Mesendoderm (in vitro differentiated cells): ENCODE measurements around the gene SRR.
"Not testable (repeated sequence)": the region's sequence is repeated elsewhere in the genome, so short reads cannot be mapped to it uniquely, and the experiment has no call there.

Experiments used
- DNase-seq: peaks from one replicate; pipeline ENCODE4 v3.0.0; 2013
- H2AK5ac ChIP-seq: 2 replicates; pipeline ENCODE4 v1.6.1; 2013; ENCODE audit warnings: low read length, inconsistent platforms
- H2BK120ac ChIP-seq: 2 replicates; pipeline ENCODE4 v1.6.1; 2013; ENCODE audit warnings: low read depth, mild to moderate bottlenecking, low read length, moderate library complexity, mixed read lengths
- H2BK15ac ChIP-seq: replicated peaks from 2 replicates; pipeline ENCODE4 v1.6.1; 2013; ENCODE audit warnings: low read depth, mild to moderate bottlenecking, moderate library complexity
- H2BK5ac ChIP-seq: 2 replicates; pipeline ENCODE4 v1.6.1; 2013; ENCODE audit warnings: low read length, inconsistent platforms
- H3K18ac ChIP-seq: 2 replicates; pipeline ENCODE4 v1.6.1; 2013; ENCODE audit warnings: mild to moderate bottlenecking, low read length, mixed read lengths
- H3K23ac ChIP-seq: one replicate; pipeline ENCODE4 v1.6.1; 2013; ENCODE audit warnings: low read length
- H3K27ac ChIP-seq: 2 replicates; pipeline ENCODE4 v1.5.1; 2013; ENCODE audit warnings: low read depth, mild to moderate bottlenecking, inconsistent platforms, low read length, moderate library complexity
- H3K27me3 ChIP-seq: 2 replicates; pipeline ENCODE4 v1.6.1; 2013; ENCODE audit warnings: low read length, control low read depth, mild to moderate bottlenecking, inconsistent platforms; ENCODE audit not compliant: insufficient read depth, poor library complexity
- H3K36me3 ChIP-seq: 2 replicates; pipeline ENCODE4 v1.6.1; 2013; ENCODE audit warnings: low read length, inconsistent platforms; ENCODE audit not compliant: control insufficient read depth, insufficient read depth
- H3K4ac ChIP-seq: one replicate; pipeline ENCODE4 v1.6.1; 2013; ENCODE audit warnings: low read depth, mild to moderate bottlenecking, low read length, moderate library complexity
- H3K4me1 ChIP-seq: 2 replicates; pipeline ENCODE4 v1.6.1; 2013; ENCODE audit warnings: low read depth, low read length, inconsistent platforms; ENCODE audit not compliant: control insufficient read depth
- H3K4me2 ChIP-seq: 2 replicates; pipeline ENCODE4 v1.6.1; 2013; ENCODE audit warnings: low read length
- H3K4me3 ChIP-seq: 2 replicates; pipeline ENCODE4 v1.5.1; 2013; ENCODE audit warnings: mild to moderate bottlenecking, low read length
- H3K56ac ChIP-seq: one replicate; pipeline ENCODE4 v1.6.1; 2013; ENCODE audit warnings: low read length
- H3K79me1 ChIP-seq: 2 replicates; pipeline ENCODE4 v1.6.1; 2013; ENCODE audit warnings: low read length, inconsistent platforms
- H3K79me2 ChIP-seq: 2 replicates; pipeline ENCODE4 v1.6.1; 2013; ENCODE audit warnings: mild to moderate bottlenecking, low read length; ENCODE audit not compliant: control insufficient read depth, insufficient read depth
- H3K9ac ChIP-seq: 2 replicates; pipeline ENCODE4 v1.6.1; 2013; ENCODE audit warnings: low read length, inconsistent platforms
- H4K5ac ChIP-seq: one replicate; pipeline ENCODE4 v1.6.1; 2013; ENCODE audit warnings: low read length
- H4K8ac ChIP-seq: one replicate; pipeline ENCODE4 v1.6.1; 2013; ENCODE audit warnings: low read depth, mild to moderate bottlenecking, control low read depth, low read length, moderate library complexity
- WGBS: extraction: QIAGEN DNeasy Blood & Tissue Kit; methylation state at CpG from one replicate; pipeline ENCODE4 v1.1.7; 2013; ENCODE audit warnings: low lambda C conversion rate, missing lambda C conversion rate; ENCODE audit not compliant: insufficient coverage; ENCODE audit errors: extremely low coverage; 5-methylcytosine and 5-hydroxymethylcytosine counted together

SRR gene

DNA sequence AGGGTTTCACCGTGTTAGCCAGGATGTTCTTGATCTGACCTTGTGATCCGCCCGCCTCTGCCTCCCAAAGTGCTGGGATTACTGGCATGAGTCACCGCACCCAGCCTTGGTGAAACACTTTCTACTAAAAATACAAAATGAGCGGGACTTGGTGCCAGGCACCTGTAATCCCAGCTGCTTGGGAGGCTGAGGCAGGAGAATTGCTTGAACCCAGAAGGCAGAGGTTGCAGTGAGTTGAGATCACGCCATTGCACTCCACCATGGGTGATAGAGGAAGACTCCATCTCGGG is 13.1 kb downstream of the SRR start:
- not testable (repeated sequence) for DNase-seq, H3K27me3 ChIP-seq, H3K23ac ChIP-seq, H2BK15ac ChIP-seq, H3K79me2 ChIP-seq, H2BK120ac ChIP-seq, H2AK5ac ChIP-seq, H3K4me3 ChIP-seq, H3K4me2 ChIP-seq, H4K5ac ChIP-seq, H3K9ac ChIP-seq, H3K4me1 ChIP-seq, H3K27ac ChIP-seq, H3K36me3 ChIP-seq, H3K18ac ChIP-seq, H3K79me1 ChIP-seq, H4K8ac ChIP-seq, H2BK5ac ChIP-seq, H3K4ac ChIP-seq, H3K56ac ChIP-seq
- no CpG with 5 or more reads among the region's 7 CpGs for WGBS

GRCh38 chr17:2317796-2318195 is 14.0 kb downstream of the SRR start:
- Histone ChIP-seq H3K36me3 (peaks cover 2% of the 10 kb centered on the region), H2BK120ac (no peak overlapping the region), H2BK5ac (no peak overlapping the region), H3K27ac (no peak overlapping the region), H3K18ac (no peak overlapping the region), H3K79me1 (no peaks in the 10 kb centered on the region), H3K4me3 (no peak overlapping the region), H3K79me2 (no peaks in the 10 kb centered on the region), H3K4ac (no peak overlapping the region), H3K4me1 (no peaks in the 10 kb centered on the region), H3K23ac (no peak overlapping the region), H3K27me3 (no peaks in the 10 kb centered on the region), H3K56ac (no peak overlapping the region), H4K8ac (peak overlapping the region; percentile 28), H4K5ac (no peak overlapping the region), H3K9ac (no peak overlapping the region), H3K4me2 (no peak overlapping the region), H2AK5ac (no peak overlapping the region), H2BK15ac (no peak overlapping the region)
- WGBS: no CpG with 5 or more reads among the region's 3 CpGs
- no peak for DNase-seq

DNA sequence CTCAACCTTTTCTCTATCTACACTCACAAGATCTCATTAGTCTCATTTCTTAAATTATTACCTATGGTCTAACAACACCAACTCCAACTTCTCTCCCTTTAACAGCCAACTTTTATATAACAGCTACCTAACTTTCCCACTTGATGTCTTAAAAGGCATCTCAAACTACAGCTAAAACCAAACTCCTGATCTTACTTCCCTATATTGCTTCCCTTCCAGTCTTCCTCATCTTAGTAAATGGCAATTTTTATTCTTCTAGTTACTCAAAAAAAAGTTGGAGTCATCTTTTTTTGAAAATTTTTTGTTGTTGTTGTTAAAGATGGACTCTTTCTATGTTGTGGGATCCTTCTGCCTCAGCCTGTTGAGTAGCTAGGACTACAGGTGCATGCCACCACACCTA is 15.3 kb downstream of the SRR start:
- no peak overlapping the region for H3K4me2 ChIP-seq
- no peak overlapping the region for H2BK15ac ChIP-seq
- peaks cover 9% of the 10 kb centered on the region for H3K36me3 ChIP-seq

GRCh38 chr17:2321399-2321798 is 17.6 kb downstream of the SRR start:
- no peak overlapping the region for H2BK15ac ChIP-seq
- H3K79me1 ChIP-seq: no peaks in the 10 kb centered on the region
- H3K4me2 ChIP-seq: no peak overlapping the region
- no peak overlapping the region for H2AK5ac ChIP-seq
- no CpG with 5 or more reads among the region's 1 CpG for WGBS
- H3K4ac ChIP-seq: no peak overlapping the region
- no peak overlapping the region for H2BK5ac ChIP-seq
- peaks cover 22% of the 10 kb centered on the region for H3K36me3 ChIP-seq
- no peak overlapping the region for H3K56ac ChIP-seq
- H3K27ac ChIP-seq: no peak overlapping the region
- no peak overlapping the region for H4K5ac ChIP-seq
- no peaks in the 10 kb centered on the region for H3K4me1 ChIP-seq
- H4K8ac ChIP-seq: no peak overlapping the region
- no peak overlapping the region for H3K9ac ChIP-seq
- no peaks in the 10 kb centered on the region for H3K27me3 ChIP-seq
- H3K4me3 ChIP-seq: no peak overlapping the region
- H3K79me2 ChIP-seq: no peaks in the 10 kb centered on the region
- H3K23ac ChIP-seq: no peak overlapping the region
- no peak overlapping the region for H2BK120ac ChIP-seq
- DNase-seq: no peak
- H3K18ac ChIP-seq: no peak overlapping the region

More for the DNA sequence above, 15.3 kb downstream of the SRR start:
- Histone ChIP-seq H3K9ac (no peak overlapping the region), H4K5ac (no peak overlapping the region), H2BK5ac (no peak overlapping the region), H3K27me3 (no peaks in the 10 kb centered on the region), H2AK5ac (no peak overlapping the region), H3K4me1 (no peaks in the 10 kb centered on the region), H3K4ac (no peak overlapping the region), H3K27ac (no peak overlapping the region), H3K79me1 (no peaks in the 10 kb centered on the region), H4K8ac (no peak overlapping the region), H2BK120ac (no peak overlapping the region), H3K23ac (no peak overlapping the region), H3K56ac (no peak overlapping the region), H3K79me2 (no peaks in the 10 kb centered on the region), H3K18ac (no peak overlapping the region), H3K4me3 (no peak overlapping the region)
- DNase-seq: no peak

DNA sequence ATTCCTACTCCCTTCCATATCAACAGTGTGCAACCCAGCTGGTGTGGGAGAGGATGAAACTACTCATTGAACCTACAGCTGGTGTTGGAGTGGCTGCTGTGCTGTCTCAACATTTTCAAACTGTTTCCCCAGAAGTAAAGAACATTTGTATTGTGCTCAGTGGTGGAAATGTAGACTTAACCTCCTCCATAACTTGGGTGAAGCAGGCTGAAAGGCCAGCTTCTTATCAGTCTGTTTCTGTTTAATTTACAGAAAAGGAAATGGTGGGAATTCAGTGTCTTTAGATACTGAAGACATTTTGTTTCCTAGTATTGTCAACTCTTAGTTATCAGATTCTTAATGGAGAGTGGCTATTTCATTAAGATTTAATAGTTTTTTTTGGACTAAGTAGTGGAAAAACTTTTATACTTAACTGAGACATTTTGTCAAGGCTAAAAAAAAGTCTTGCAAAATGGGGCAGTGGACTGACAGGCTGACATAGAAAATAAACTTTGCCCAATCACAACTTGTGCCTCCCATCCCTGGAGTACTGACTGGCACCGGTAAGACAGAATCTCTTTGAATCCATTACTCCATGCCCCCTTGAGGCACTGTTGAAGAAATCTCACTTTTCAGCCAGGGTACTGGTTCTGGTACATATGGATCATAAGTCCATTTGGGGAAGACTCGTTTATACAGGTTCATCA is 20.0 kb downstream of the SRR start:
- H2BK5ac ChIP-seq: no peak overlapping the region
- H3K4me3 ChIP-seq: no peak overlapping the region
- H4K8ac ChIP-seq: no peak overlapping the region
- no peak overlapping the region for H3K27ac ChIP-seq
- no peak overlapping the region for H3K56ac ChIP-seq
- H4K5ac ChIP-seq: no peak overlapping the region
- no peak overlapping the region for H3K4me2 ChIP-seq
- no peak overlapping the region for H3K18ac ChIP-seq
- H3K4me1 ChIP-seq: no peaks in the 10 kb centered on the region
- no peak overlapping the region for H3K9ac ChIP-seq
- H2BK120ac ChIP-seq: no peak overlapping the region
- no peaks in the 10 kb centered on the region for H3K79me2 ChIP-seq
- H2BK15ac ChIP-seq: no peak overlapping the region
- H3K4ac ChIP-seq: no peak overlapping the region
- H2AK5ac ChIP-seq: no peak overlapping the region
- DNase-seq: no peak
- H3K79me1 ChIP-seq: no peaks in the 10 kb centered on the region
- no peak overlapping the region for H3K23ac ChIP-seq
- no peaks in the 10 kb centered on the region for H3K27me3 ChIP-seq
- H3K36me3 ChIP-seq: peaks cover 23% of the 10 kb centered on the region
- WGBS: no CpG with 5 or more reads among the region's 2 CpGs

- no peak overlapping the region for H3K4me2 ChIP-seq
Observed at GRCh38 chr17:2331303-2331702, 27.6 kb downstream of the SRR start.

More at GRCh38 chr17:2331303-2331702, 27.6 kb downstream of the SRR start:
- Histone ChIP-seq H4K8ac (no peak overlapping the region), H2AK5ac (no peak overlapping the region), H3K23ac (no peak overlapping the region), H3K9ac (no peak overlapping the region), H3K27ac (no peak overlapping the region), H3K79me1 (peaks cover 19% of the 10 kb centered on the region), H4K5ac (no peak overlapping the region), H2BK5ac (no peak overlapping the region), H2BK15ac (no peak overlapping the region), H3K4ac (no peak overlapping the region), H3K4me3 (no peak overlapping the region), H3K56ac (no peak overlapping the region), H3K4me1 (no peaks in the 10 kb centered on the region), H3K36me3 (peaks cover 40% of the 10 kb centered on the region), H3K27me3 (no peaks in the 10 kb centered on the region), H3K79me2 (peaks cover 32% of the 10 kb centered on the region), H3K18ac (no peak overlapping the region), H2BK120ac (no peak overlapping the region)
- no CpG with 5 or more reads among the region's 3 CpGs for WGBS
- no peak for DNase-seq
